Measurements from ENCODE around the gene C2CD2.

The C2CD2 gene

DNA sequence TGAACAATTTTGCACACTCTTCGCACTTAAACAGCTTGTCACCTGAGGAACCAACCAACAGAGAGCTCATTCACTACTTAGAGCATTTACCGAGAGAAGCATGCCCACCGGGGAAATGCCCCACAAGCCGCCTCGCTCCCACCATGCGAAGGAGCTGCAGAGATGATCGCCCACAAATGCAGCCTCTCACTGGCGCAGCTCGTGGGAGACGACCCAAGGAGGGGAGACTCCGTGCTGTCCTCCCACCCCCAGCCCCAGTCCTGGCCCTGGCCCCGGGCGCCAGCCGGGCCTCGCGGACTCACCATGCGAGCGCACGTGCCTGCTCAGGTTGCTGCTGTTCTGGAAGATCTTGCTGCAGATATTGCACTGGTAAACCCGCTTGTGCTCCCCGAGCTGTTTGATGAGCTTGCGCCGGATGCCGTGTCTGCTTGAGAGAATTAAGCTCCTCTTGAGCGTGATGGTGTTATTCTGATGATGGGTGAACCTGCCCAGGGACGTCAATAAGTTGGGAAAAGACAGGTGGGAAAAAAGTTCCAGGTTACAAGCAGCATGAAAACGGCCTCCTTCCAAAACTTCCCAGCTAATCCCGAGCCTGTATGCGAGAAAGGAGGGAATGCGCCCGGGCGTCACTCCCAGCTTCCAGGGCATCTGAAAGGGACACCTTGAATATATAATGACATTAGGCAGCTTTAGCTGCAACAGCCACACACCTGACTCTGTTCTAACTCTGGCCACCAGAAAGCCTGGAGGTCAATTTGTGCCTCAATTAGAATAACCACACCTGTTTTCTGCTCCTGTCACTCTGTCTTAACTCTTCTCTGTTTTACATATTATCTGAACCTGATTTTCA, 117.4 kb downstream of the C2CD2 start:
- DNase-seq = no peak

DNA sequence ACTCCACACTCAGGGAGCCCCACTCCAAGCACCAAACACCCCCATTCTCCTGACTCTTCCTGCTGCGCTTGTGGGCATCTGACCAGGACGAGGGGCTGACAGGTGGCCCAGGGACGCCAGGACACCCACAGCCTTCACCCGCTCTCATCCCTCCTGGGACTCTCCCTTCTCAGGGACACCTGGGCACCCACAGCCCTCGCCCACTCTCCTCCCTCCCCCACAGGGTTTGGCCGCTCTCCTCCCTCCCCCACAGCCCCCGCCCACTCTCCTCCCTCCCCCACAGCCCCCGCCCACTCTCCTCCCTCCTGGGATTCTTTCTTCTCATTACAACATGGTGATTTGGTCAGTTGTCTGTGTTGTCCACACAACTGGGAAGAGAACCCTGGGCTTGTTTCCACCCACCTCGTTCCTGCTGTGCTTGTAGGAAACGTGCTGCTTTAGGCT, 118.1 kb downstream of the C2CD2 start:
- no peak for DNase-seq
